Activated T-helper 17 cell treated with anti-CD3 and anti-CD28 coated beads, Interleukin-2, amount 50 U/mL, for 72 hours (primary cell): ENCODE measurements around the gene AQP7. TPM values are rescaled to one million over a fixed set of nuclear protein-coding genes. Genes with fewer than 3 reads are reported as not detected.
A peak's percentile ranks its signal among the peaks of the same experiment; 100 is the strongest.
"Not testable (repeated sequence)": the region's sequence is repeated elsewhere in the genome, so short reads cannot be mapped to it uniquely, and the experiment has no call there.

Experiments used
- ATAC-seq: fragments of 150-1000 bp; cut with Tn5 transposase; replicated peaks from 2 replicates; pipeline ENCODE4 v1.10.0; 2021; ENCODE audit warnings: mild to moderate bottlenecking, moderate library complexity
- H3K27ac Mint-ChIP-seq: one replicate; pipeline ENCODE4 v1.8.0; 2022; ENCODE audit warnings: mixed read lengths
- H3K27me3 Mint-ChIP-seq: one replicate; pipeline ENCODE4 v1.8.0; 2022; ENCODE audit warnings: mixed read lengths
- H3K36me3 Mint-ChIP-seq: one replicate; pipeline ENCODE4 v1.8.0; 2022; ENCODE audit warnings: low read depth, mild to moderate bottlenecking, mixed read lengths
- H3K4me1 Mint-ChIP-seq: one replicate; pipeline ENCODE4 v1.8.0; 2022; ENCODE audit warnings: mixed read lengths
- H3K4me3 Mint-ChIP-seq: one replicate; pipeline ENCODE4 v1.8.0; 2022; ENCODE audit warnings: mild to moderate bottlenecking, mixed read lengths
- H3K9me3 Mint-ChIP-seq: one replicate; pipeline ENCODE4 v1.8.0; 2022; ENCODE audit warnings: mixed read lengths
- total RNA-seq, 2 donors: library from RNA; stranded (reverse); gene quantifications; one replicate each; pipeline ENCODE4 v1.2.3, GENCODE V29; 2022

Gene AQP7
- total RNA-seq, 2 donors from 2014 or later: 0.42 to 0.45 TPM

DNA sequence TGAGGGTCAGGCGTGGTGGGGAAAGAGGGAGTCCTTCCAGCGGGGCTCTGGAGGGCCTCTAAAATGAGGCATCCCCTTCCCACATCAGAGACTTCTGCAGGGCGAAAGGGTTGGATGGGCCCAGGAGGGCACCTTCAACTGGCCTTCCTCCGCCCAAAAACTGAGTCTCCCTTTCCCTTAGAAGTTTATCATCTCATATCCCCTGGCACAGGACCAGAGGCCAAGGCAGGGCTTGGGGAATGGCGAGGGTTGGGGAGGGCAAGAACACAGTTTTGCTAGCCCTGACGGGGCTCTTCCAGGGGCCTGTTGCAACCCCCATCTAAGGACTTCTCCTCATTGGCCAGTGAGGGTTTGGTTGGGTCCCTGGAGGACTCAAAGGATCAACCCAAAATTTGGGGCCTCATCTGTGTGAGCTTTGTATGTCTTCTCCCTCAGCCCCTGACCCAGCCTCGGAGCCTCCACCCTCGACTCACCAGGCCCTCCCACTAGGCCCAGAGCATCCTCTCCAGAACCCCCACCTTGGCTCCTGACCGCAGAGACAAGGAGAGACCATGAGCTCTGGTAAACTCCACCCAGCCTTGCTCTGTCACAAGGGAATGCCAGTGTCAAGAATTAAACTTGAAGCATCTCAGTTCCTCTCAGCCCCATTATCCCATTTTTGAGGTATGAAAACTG lies 24.1 kb downstream of the AQP7 start:
- H3K27me3 Mint-ChIP-seq: no peaks in the 10 kb centered on the region
- H3K4me1 Mint-ChIP-seq: no peaks in the 10 kb centered on the region
- no peaks in the 10 kb centered on the region for H3K36me3 Mint-ChIP-seq
- H3K4me3 Mint-ChIP-seq: no peak overlapping the region
- H3K27ac Mint-ChIP-seq: no peak overlapping the region
- no peak for ATAC-seq
- H3K9me3 Mint-ChIP-seq: no peaks in the 10 kb centered on the region

DNA sequence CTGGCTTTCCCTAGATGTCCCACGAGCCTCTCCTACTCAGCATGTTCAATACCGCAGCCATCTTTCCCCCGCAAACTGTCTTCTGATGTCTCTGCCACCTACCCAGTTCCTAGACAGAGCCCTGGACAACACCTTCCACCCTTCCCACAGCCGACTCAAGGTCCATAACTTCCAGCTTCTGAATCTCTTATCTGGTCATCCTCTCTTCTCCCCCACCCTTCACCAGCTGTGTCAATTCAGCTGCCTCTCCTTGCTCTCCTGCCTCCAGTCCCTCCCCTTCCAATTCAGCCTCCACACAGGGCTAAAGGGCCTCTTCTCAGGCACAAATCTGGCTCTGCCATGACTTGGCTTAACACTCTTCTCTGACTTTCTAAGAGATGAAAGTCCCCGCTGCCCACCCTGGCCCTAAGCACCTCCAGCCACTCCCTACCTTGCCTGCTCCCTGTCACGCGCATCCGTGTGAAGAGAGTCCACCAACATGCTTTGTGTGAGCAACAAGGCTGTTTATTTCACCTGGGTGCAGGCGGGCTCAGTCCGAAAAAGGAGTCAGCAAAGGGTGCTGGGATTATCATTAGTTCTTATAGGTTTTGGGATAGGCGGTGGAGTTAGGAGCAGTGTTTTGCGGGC lies 25.2 kb downstream of the AQP7 start:
- Mint-ChIP-seq H3K4me3 (no peak overlapping the region), H3K4me1 (no peaks in the 10 kb centered on the region), H3K36me3 (peaks cover 5% of the 10 kb centered on the region), H3K27me3 (no peaks in the 10 kb centered on the region), H3K9me3 (no peaks in the 10 kb centered on the region), H3K27ac (peak overlapping the region; percentile 40)
- no peak for ATAC-seq

DNA sequence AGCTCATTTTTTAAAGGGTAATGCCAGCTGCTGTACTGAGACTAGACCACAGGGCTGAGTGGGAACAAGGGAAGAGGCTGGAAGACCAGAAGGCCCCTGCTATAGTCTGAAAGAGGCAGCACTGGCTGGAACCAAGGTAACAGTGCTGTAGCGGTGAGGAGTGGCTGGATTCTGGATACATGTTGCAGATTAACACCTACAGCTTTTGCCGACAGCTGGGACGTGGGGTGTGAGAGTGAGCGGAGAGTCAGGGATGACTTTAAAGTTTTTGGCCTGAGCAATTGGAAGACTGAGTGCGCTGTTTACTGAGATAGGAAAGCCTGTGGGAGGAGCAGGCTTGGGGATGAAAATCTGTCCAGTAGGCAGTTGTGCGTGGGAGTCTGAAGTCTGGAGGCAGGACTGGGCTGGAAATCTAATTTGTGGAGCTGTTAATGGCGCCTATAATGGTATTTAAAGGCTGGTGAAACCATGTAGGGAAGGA lies 26.5 kb downstream of the AQP7 start:
- ATAC-seq: no peak
- Mint-ChIP-seq H3K4me1 (no peaks in the 10 kb centered on the region), H3K27ac (no peak overlapping the region), H3K4me3 (no peak overlapping the region), H3K27me3 (no peaks in the 10 kb centered on the region), H3K36me3 (peaks cover 18% of the 10 kb centered on the region), H3K9me3 (no peaks in the 10 kb centered on the region)

DNA sequence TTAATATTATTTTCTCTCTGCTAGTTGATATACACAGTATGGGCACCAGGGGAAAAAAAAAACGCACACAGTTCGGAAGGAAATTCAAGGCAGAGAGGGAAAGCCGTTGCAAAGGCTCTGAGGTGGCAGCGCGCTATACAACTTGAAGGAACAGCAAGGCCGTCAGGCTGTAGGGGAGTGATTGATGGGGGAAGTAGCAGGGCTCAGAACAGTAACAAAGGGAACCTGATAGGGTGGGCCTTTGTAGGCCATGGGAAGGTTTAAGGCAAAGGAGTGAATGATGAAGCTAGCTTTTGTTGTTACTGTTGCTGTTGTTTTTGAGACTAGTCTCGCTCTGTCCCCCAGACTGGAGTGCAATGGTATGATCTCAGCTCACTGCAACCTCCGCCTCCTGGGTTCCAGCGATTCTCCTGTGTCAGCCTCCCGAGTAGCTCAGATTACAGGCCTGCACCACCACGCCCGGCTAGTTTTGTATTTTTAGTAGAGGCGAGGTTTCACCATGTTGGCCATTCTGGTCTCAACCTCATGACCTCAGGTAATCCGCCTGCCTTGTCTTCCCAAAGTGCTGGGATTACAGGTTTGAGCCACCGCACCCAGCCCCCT lies 27.0 kb downstream of the AQP7 start:
- Mint-ChIP-seq H3K9me3 (no peaks in the 10 kb centered on the region), H3K27ac (peak overlapping the region; percentile 68), H3K36me3 (peaks cover 24% of the 10 kb centered on the region), H3K4me3 (no peak overlapping the region), H3K4me1 (no peaks in the 10 kb centered on the region), H3K27me3 (no peaks in the 10 kb centered on the region)
- ATAC-seq: peak; percentile 11

DNA sequence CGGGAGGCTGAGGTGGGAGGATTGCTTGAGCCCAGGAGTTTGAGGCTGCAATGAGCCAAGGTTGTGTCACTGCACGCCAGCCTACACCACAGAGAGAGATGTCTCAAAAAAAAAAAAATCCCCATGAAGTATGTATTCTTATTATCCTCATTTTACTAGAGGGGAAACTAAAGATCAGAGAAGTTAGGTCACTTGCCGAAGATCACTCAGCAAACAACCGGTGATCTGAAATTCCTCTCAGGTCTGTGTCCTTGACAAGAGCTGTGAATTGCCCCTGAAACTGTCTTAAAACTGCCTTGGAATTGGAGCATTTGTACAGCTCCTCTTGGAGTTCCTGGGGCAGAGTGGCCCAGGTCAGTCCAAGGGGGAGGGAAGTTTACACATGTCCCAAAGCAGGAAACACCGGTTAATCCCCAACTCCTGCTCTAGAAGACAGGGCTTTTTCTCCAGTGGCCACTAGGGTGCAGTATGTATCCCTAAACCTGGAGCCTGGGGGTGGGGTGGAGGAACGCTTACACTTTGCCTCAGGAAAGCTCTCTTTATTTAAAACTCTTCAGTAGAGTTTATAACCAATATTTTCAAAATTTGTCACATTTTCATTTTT lies 27.6 kb downstream of the AQP7 start:
- Mint-ChIP-seq H3K36me3 (peaks cover 30% of the 10 kb centered on the region), H3K4me3 (no peak overlapping the region), H3K4me1 (no peaks in the 10 kb centered on the region), H3K27ac (peak overlapping the region; percentile 68), H3K9me3 (no peaks in the 10 kb centered on the region), H3K27me3 (no peaks in the 10 kb centered on the region)
- peak; percentile 83 for ATAC-seq

DNA sequence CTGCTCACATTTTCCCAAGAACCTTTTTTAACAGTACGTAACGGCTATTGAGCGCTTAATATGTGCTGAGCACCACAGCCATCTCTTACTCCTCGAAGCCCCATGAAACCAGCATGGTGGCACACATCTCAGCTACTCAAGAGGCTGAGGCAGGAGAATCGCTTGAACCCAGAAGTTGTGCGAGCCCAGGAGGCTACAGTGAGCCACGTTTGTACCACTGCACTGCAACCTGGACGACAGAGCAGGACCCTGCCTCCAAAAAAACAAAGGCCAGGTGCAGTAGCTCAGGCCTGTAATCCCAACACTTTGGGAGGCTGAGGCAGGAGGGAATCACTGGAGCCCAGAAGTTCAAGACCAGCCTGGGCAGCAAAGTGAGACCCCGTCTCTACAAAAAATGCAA lies 28.2 kb downstream of the AQP7 start:
- ATAC-seq: no peak
- no peaks in the 10 kb centered on the region for H3K27me3 Mint-ChIP-seq
- H3K9me3 Mint-ChIP-seq: no peaks in the 10 kb centered on the region
- no peak overlapping the region for H3K4me3 Mint-ChIP-seq
- H3K27ac Mint-ChIP-seq: peak overlapping the region; percentile 19
- H3K4me1 Mint-ChIP-seq: no peaks in the 10 kb centered on the region
- peaks cover 35% of the 10 kb centered on the region for H3K36me3 Mint-ChIP-seq

DNA sequence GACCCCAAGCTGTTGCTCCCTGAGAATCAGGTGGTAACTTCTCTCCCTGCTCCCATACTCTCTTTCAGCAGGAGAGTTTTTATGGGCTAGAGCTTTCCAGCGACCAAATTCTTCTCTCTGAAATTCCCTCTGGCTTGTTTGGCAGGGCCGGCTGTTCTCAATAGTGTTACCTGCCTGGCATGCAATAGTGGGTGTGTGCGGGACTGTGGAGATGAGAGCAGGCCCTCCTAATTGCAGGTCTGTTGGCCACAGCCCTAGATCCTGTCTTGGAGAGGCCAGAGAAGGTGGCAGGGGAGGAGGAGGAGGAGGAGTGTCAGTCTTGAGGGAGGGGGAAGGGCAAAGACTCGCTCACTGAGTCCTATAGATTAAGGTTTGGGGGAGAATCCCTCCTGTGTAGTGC lies 29.5 kb downstream of the AQP7 start:
- Mint-ChIP-seq H3K36me3 (peaks cover 48% of the 10 kb centered on the region), H3K4me3 (no peak overlapping the region), H3K4me1 (no peaks in the 10 kb centered on the region), H3K27ac (peak overlapping the region; percentile 19), H3K27me3 (no peaks in the 10 kb centered on the region), H3K9me3 (no peaks in the 10 kb centered on the region)
- ATAC-seq: no peak

DNA sequence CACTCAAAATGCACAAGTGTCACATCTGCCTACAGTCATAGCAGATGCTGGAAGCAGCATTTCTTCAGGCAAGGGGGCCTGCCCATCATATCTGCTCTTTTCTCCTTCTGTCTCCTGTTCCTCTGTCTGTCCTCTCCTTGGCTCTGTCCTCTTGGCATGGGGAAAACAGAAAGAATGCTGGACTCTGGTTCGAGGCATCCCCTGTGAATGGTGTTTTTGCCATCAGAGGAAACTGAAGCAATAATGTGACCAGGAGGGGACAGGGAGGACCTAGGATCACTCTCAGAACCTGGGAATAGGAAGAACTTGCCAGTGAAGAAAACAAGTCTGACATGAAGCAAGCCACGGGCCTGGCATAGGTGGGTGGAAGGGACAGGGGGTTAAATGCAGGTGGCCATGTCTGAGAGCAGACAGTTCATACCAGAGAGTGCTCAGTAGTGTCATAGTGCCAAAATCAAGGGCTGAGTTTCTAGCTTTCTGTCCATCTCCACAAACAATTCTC lies 35.3 kb downstream of the AQP7 start:
- Mint-ChIP-seq H3K36me3 (peaks cover 100% of the 10 kb centered on the region), H3K4me3 (no peak overlapping the region), H3K4me1 (no peaks in the 10 kb centered on the region), H3K27ac (peak overlapping the region; percentile 21), H3K27me3 (no peaks in the 10 kb centered on the region), H3K9me3 (no peaks in the 10 kb centered on the region)
- no peak for ATAC-seq

DNA sequence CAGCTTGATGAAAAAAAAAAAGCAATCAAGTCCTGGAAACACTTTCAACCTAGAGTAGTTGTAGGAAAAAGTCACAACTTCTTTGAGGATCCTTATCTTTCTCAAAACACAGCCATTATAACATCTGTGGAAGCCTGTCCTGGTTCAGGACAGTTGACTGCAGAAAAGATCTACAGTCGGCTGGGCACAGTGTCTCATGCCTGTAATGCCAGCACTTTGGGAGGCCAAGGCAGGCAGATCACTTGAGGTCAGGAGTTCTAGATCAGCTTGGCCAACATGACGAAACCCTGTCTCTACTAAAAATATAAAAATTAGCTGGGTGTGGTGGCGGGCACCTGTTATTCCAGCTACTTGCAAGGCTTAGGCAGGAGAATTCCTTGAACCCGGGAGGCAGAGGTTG lies 37.6 kb downstream of the AQP7 start:
- H3K36me3 Mint-ChIP-seq: peaks cover 100% of the 10 kb centered on the region
- not testable (repeated sequence) for H3K9me3 Mint-ChIP-seq, H3K4me1 Mint-ChIP-seq, ATAC-seq, H3K27ac Mint-ChIP-seq, H3K4me3 Mint-ChIP-seq, H3K27me3 Mint-ChIP-seq

DNA sequence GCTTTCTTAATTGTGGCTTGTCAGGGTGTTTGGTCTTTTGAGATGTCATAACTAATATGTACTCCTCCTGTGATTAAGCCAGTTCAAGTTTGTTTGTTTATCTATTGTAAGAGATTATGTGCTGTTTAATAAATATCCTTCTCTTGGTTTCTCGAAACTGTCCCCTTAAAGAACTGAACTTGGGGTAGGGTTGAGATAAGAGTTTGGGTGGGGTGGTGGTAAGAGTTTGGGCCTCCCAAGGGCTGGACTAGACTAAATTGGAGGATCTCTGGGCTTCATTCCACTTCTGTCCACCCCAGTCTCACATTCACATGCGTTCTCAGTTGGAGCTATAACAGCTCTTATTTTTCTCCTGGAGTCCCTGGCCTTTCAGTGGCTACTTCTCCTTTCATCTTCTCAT lies 38.2 kb downstream of the AQP7 start:
- Mint-ChIP-seq H3K27me3 (no peaks in the 10 kb centered on the region), H3K27ac (no peak overlapping the region), H3K4me1 (no peaks in the 10 kb centered on the region), H3K9me3 (no peaks in the 10 kb centered on the region), H3K36me3 (peaks cover 100% of the 10 kb centered on the region), H3K4me3 (no peak overlapping the region)
- no peak for ATAC-seq

DNA sequence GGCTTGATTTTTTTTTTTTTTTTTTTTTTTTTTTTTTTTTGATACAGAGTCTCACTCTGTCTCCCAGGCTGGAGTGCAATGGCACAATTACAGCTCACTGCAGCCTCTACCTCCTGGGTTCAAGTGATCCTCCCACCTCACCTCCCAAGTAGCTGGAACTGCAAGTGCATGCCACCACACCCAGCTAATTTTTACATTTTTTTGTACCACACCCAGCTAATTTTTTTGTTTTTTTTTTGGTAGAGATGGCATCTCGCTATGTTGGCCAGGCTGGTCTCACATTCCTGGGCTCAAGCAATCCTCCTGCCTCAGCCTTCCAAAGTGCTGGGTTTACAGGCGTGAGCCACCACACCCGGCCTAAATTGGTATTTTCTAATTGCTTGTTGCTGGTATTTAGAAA lies 43.7 kb downstream of the AQP7 start:
- not testable (repeated sequence) for H3K4me1 Mint-ChIP-seq, H3K27me3 Mint-ChIP-seq, H3K9me3 Mint-ChIP-seq, H3K4me3 Mint-ChIP-seq, H3K27ac Mint-ChIP-seq, ATAC-seq
- peaks cover 85% of the 10 kb centered on the region for H3K36me3 Mint-ChIP-seq

DNA sequence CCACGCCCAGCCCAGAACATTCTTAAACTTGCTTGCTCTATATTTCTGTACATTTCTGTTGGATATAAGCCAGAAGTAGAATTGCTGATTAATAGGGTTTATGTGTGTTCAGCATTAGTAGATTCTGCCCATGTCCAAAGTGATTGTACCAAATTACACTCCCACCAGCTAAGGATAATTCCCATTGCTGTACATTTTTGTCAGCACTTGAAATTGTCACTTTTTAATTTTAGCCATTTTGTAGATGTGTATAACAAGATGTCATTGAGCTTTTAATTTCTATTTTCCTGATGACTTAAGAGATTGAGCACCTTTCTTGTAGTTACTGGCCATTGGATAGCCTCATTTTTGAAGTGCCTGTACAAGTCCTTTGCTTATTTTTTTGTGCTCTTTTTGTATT lies 46.4 kb downstream of the AQP7 start:
- Mint-ChIP-seq H3K4me3 (no peak overlapping the region), H3K27me3 (no peaks in the 10 kb centered on the region), H3K27ac (no peak overlapping the region), H3K36me3 (peaks cover 77% of the 10 kb centered on the region), H3K4me1 (peaks cover 4% of the 10 kb centered on the region), H3K9me3 (no peaks in the 10 kb centered on the region)
- ATAC-seq: no peak

DNA sequence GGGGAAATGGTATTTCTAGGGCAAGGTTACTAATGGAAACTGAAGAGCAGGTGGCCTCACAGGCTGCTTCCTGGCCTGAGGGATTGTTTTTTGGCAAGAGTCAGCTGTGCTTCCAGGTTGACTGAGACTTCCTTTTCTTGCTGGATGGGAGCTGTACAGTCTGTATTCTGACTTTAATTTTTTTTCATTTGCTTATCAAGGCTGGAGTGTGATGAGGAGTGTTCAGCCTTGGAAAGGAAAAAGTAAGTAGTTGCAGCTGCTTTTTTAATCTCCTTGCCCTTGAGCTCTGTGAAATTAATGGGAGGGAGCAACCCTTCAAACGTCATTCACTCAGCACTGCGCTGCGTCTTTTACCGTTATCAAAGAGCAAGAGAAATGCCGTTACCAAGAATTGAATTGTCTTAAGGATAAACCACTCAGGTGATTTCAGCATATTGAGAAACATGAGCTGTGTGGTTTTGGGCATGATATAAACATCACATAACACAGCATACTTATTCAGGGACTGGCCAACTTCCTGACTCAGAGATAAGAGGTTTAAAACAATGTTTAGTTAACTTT lies 47.6 kb downstream of the AQP7 start:
- Mint-ChIP-seq H3K9me3 (no peaks in the 10 kb centered on the region), H3K27ac (peak overlapping the region; percentile 14), H3K27me3 (no peaks in the 10 kb centered on the region), H3K4me1 (peaks cover 4% of the 10 kb centered on the region), H3K36me3 (peaks cover 71% of the 10 kb centered on the region), H3K4me3 (no peak overlapping the region)
- ATAC-seq: peak; percentile 44

DNA sequence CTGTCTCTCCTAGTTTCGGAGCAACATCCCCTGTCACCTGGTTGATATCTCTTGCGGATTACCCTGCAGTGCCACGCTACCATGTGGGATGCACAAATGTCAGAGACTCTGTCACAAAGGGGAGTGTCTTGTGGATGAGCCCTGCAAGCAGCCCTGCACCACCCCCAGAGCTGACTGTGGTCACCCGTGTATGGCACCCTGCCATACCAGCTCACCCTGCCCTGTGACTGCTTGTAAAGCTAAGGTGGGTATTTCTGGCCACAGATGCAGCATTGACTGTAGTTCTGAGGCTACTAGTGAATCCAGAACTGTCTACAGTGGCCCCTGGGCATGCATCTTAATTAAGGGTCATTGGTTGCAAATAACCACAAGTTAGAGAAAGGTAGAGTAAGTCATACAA lies 50.8 kb downstream of the AQP7 start:
- H3K27ac Mint-ChIP-seq: peak overlapping the region; percentile 78
- ATAC-seq: peak; percentile 39
- peaks cover 11% of the 10 kb centered on the region for H3K4me1 Mint-ChIP-seq
- H3K9me3 Mint-ChIP-seq: no peaks in the 10 kb centered on the region
- no peak overlapping the region for H3K4me3 Mint-ChIP-seq
- H3K36me3 Mint-ChIP-seq: peaks cover 85% of the 10 kb centered on the region
- H3K27me3 Mint-ChIP-seq: no peaks in the 10 kb centered on the region
